ENCODE data around the gene FAM89A.

DNA sequence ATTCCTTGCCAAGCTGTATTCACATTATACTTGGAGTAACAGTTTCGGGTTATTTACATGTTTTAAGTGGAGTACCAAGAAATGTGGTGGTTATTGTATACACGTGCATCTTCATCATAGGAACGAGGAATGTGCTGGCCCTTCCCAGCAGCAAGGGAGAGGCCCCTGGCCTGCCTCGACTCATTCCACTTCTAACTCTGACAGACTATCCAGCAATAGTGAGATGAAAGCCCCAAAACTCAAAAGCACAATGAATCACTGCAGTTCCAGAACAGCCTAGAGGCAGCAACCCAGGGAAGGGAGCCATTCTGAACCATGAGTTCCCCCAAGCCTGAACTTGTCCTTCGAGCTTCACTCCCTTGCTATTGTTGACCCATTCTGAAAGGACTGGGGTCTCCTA lies 23.1 kb downstream of the FAM89A start:
- TF ChIP-seq CTCF (conservative IDR thresholded peaks at IDR 0.05 in 1 of 2, IDR thresholded peaks at IDR 0.05 in 1 of 2; ENCODE audit: low read depth in 1 of 2, low read length in 2 of 2) (no peak), EZH2 (IDR thresholded peaks at IDR 0.05; ENCODE audit: low read length, missing control alignments) (no peak)

Measured in fibroblast of lung (primary cell).